ENCODE results near the gene EVX1. TPM values are rescaled to one million over a fixed set of nuclear protein-coding genes. Genes with fewer than 3 reads are reported as not detected.

EVX1 gene
- total RNA-seq, 1 experiment from 2014 or later = not detected

DNA sequence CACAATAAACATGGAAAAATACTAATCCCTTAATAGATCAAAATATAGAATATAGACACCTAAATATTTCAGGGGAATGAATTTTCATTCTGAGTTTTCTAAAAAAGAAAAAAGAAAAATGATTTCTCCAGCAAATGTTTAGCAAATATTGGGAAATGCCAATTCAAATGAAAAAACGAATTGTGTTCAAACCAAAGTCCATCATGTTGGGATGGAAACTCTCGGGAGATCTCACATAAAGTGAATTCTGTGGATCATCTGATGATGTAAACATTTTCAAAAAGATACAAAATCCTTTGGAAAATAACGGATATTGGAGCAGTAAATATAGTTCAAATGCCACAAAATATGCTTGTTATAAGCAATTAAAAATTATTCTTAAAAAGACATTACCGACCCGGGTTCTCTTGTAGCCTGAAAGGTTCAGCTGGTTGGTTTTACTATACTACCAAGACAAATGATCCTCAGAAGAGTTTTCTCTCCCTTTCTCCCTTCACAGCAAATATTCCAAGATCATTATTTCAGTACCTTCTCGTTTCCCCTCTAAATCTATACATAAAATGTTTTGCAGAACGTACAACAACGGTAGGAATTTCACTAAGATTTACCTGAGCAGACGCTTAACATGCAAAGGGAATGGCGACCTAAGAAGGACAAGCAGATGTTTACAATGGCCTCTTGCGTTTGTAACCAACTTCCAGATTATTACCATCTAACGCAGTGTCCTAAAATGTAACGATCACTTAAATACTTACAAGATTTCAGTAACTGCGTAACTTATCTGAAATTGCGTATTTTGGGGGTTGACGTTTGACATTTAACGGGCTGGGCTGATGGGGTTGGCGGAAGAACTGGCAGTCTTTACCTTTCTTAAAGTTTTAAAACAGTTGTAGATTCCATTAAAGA, 45.2 kb upstream of the EVX1 start:
- no peak for DNase-seq
- Mint-ChIP-seq H3K27me3 (ENCODE audit: low read depth) (peaks cover 95% of the 10 kb centered on the region), H3K4me3 (no peak overlapping the region), H3K9me3 (peaks cover 4 to 14% of the 10 kb centered on the region in 2 experiments; a peak in 2 of 5 replicates), H3K4me1 (peaks cover 2 to 15% of the 10 kb centered on the region in 2 experiments), H3K36me3 (ENCODE audit: insufficient read depth in 1 of 3, low read depth in 3 of 3) (no peaks in the 10 kb centered on the region; a peak in 2 of 7 replicates), H3K27ac (no peak overlapping the region)
- WGBS (ENCODE audit: extremely low coverage, insufficient read length, low lambda C conversion rate) = no CpG with 5 or more reads among the region's 18 CpGs
- Histone ChIP-seq H3K4me1 (ENCODE audit: insufficient read depth, low read length) (no peaks in the 10 kb centered on the region), H3K4me2 (ENCODE audit: insufficient read depth, insufficient read length, low read length) (no peak overlapping the region), H3K14ac (ENCODE audit: insufficient read depth, low read length) (no peak overlapping the region), H3K23me2 (ENCODE audit: insufficient read length, low read depth, low read length, poor library complexity, severe bottlenecking) (no peaks in the 10 kb centered on the region), H3K9ac (ENCODE audit: extremely low read depth, insufficient read length, low read length) (no peak overlapping the region), H3K18ac (ENCODE audit: insufficient read length, low read depth, low read length) (no peak overlapping the region), H2BK20ac (ENCODE audit: low read depth, low read length, poor library complexity, severe bottlenecking) (no peak overlapping the region), H2BK12ac (ENCODE audit: insufficient read length, low read depth, low read length) (no peak overlapping the region), H4K20me1 (ENCODE audit: control insufficient read depth, insufficient read depth, insufficient read length) (no peaks in the 10 kb centered on the region), H2AK5ac (ENCODE audit: insufficient read length, low read length) (no peak overlapping the region), H3K9me3 (ENCODE audit: control insufficient read depth, low read depth, low read length) (no peaks in the 10 kb centered on the region), H4K5ac (ENCODE audit: insufficient read length, low read depth, low read length) (no peak overlapping the region), H3K56ac (ENCODE audit: insufficient read length, low read depth, low read length) (no peak overlapping the region), H3K27ac (ENCODE audit: insufficient read length, low read depth, low read length) (no peak overlapping the region), H2BK5ac (ENCODE audit: insufficient read length, low read length) (no peak overlapping the region), H3K23ac (ENCODE audit: insufficient read length, low read depth, low read length) (no peak overlapping the region), H2BK120ac (ENCODE audit: low read depth, low read length, poor library complexity, severe bottlenecking) (no peak overlapping the region), H4K8ac (replicated peaks; ENCODE audit: insufficient read length, low read depth, low read length) (no peak overlapping the region), H3K79me1 (ENCODE audit: insufficient read depth, low read depth, low read length, poor library complexity, severe bottlenecking) (no peaks in the 10 kb centered on the region), H2BK15ac (ENCODE audit: low read depth, low read length) (no peak overlapping the region), H3K27me3 (ENCODE audit: insufficient read depth, low read length) (peaks cover 85% of the 10 kb centered on the region), H3K4ac (ENCODE audit: low read depth, low read length) (no peak overlapping the region), H3T11ph (ENCODE audit: low read length) (no peak overlapping the region), H3K79me2 (ENCODE audit: insufficient read depth, low read length) (no peaks in the 10 kb centered on the region), H4K91ac (ENCODE audit: insufficient read length, low read depth, low read length) (no peak overlapping the region), H2AFZ (ENCODE audit: low read length) (no peak overlapping the region)
- TF ChIP-seq, protein P1, sequence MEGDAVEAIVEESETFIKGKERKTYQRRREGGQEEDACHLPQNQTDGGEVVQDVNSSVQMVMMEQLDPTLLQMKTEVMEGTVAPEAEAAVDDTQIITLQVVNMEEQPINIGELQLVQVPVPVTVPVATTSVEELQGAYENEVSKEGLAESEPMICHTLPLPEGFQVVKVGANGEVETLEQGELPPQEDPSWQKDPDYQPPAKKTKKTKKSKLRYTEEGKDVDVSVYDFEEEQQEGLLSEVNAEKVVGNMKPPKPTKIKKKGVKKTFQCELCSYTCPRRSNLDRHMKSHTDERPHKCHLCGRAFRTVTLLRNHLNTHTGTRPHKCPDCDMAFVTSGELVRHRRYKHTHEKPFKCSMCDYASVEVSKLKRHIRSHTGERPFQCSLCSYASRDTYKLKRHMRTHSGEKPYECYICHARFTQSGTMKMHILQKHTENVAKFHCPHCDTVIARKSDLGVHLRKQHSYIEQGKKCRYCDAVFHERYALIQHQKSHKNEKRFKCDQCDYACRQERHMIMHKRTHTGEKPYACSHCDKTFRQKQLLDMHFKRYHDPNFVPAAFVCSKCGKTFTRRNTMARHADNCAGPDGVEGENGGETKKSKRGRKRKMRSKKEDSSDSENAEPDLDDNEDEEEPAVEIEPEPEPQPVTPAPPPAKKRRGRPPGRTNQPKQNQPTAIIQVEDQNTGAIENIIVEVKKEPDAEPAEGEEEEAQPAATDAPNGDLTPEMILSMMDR (conservative IDR thresholded peaks at IDR 0.05) = no peak
